HEK293 (cell line): Measurements from ENCODE around the gene CLSTN1.

Experiments used
- HIC1 ChIP-seq: fragments of 450-650 bp; formaldehyde crosslinking; IDR thresholded peaks from 2 replicates; pipeline ENCODE4 v1.5.1; 2016; ENCODE audit warnings: missing biosample characterization, missing genetic modification characterization
- HOXD13 ChIP-seq: sonication (generic); formaldehyde crosslinking; IDR thresholded peaks from 2 replicates; pipeline ENCODE4 v1.8.0; 2022; ENCODE audit warnings: missing genetic modification reagents, borderline replicate concordance
- KLF7 ChIP-seq: fragments of 450-650 bp; formaldehyde crosslinking; IDR thresholded peaks from 2 replicates; pipeline ENCODE4 v1.5.1; 2016; ENCODE audit warnings: missing biosample characterization, missing genetic modification characterization, borderline replicate concordance
- MEIS1 ChIP-seq: sonication (generic); formaldehyde crosslinking; IDR thresholded peaks from 2 replicates; pipeline ENCODE4 v1.8.1; 2022; ENCODE audit warnings: missing genetic modification reagents, mild to moderate bottlenecking, borderline replicate concordance
- SCRT1 ChIP-seq: fragments of 450-650 bp; formaldehyde crosslinking; IDR thresholded peaks from 2 replicates; pipeline ENCODE4 v1.5.1; 2016; ENCODE audit warnings: missing biosample characterization, missing genetic modification characterization, borderline replicate concordance
- SETDB1 ChIP-seq: IDR thresholded peaks from one replicate; pipeline ENCODE4 v1.6.1; 2017; ENCODE audit warnings: mild to moderate bottlenecking, low read length, moderate library complexity, mixed read lengths; ENCODE audit not compliant: insufficient read length
- YY2 ChIP-seq: fragments of 450-650 bp; formaldehyde crosslinking; IDR thresholded peaks from 2 replicates; pipeline ENCODE4 v1.5.1; 2016; ENCODE audit warnings: missing biosample characterization, missing genetic modification characterization
- ZBTB48 ChIP-seq: fragments of 450-650 bp; formaldehyde crosslinking; IDR thresholded peaks from 2 replicates; pipeline ENCODE4 v1.5.1; 2016; ENCODE audit warnings: missing biosample characterization, missing genetic modification characterization
- ZNF121 ChIP-seq: fragments of 450-650 bp; formaldehyde crosslinking; IDR thresholded peaks from 2 replicates; pipeline ENCODE4 v1.5.1; 2016; ENCODE audit warnings: missing biosample characterization, missing genetic modification characterization
- ZNF138 ChIP-seq: fragments of 450-650 bp; formaldehyde crosslinking; IDR thresholded peaks from 2 replicates; pipeline ENCODE4 v1.5.1; 2016; ENCODE audit warnings: missing biosample characterization, missing genetic modification characterization, borderline replicate concordance
- ZNF157 ChIP-seq: fragments of 450-650 bp; formaldehyde crosslinking; IDR thresholded peaks from 2 replicates; pipeline ENCODE4 v1.5.1; 2016; ENCODE audit warnings: missing biosample characterization, missing genetic modification characterization
- ZNF174 ChIP-seq: fragments of 450-650 bp; formaldehyde crosslinking; IDR thresholded peaks from 2 replicates; pipeline ENCODE4 v1.5.0; 2017; ENCODE audit warnings: missing biosample characterization, mild to moderate bottlenecking, missing genetic modification characterization
- ZNF211 ChIP-seq: fragments of 450-650 bp; formaldehyde crosslinking; IDR thresholded peaks from 2 replicates; pipeline ENCODE4 v1.5.1; 2016; ENCODE audit warnings: low read depth, missing biosample characterization, missing genetic modification characterization
- ZNF214 ChIP-seq: fragments of 450-650 bp; formaldehyde crosslinking; IDR thresholded peaks from 2 replicates; pipeline ENCODE4 v1.5.1; 2017; ENCODE audit warnings: missing biosample characterization, mild to moderate bottlenecking, missing genetic modification characterization, borderline replicate concordance
- ZNF24 ChIP-seq: fragments of 450-650 bp; formaldehyde crosslinking; IDR thresholded peaks from 2 replicates; pipeline ENCODE4 v1.5.1; 2016; ENCODE audit warnings: missing biosample characterization, missing genetic modification characterization
- ZNF266 ChIP-seq: fragments of 450-650 bp; formaldehyde crosslinking; IDR thresholded peaks from 2 replicates; pipeline ENCODE4 v1.5.1; 2016; ENCODE audit warnings: missing biosample characterization, missing genetic modification characterization, low read depth
- ZNF280C ChIP-seq: fragments of 450-650 bp; formaldehyde crosslinking; IDR thresholded peaks from 2 replicates; pipeline ENCODE4 v1.5.1; 2016; ENCODE audit warnings: missing biosample characterization, missing genetic modification characterization
- ZNF350 ChIP-seq: fragments of 450-650 bp; formaldehyde crosslinking; IDR thresholded peaks from 2 replicates; pipeline ENCODE4 v1.5.0; 2017; ENCODE audit warnings: missing biosample characterization, mild to moderate bottlenecking, missing genetic modification characterization
- ZNF354C ChIP-seq: fragments of 450-650 bp; formaldehyde crosslinking; IDR thresholded peaks from 2 replicates; pipeline ENCODE4 v1.5.1; 2016; ENCODE audit warnings: missing biosample characterization, missing genetic modification characterization, low read depth, borderline replicate concordance
- ZNF571 ChIP-seq: fragments of 450-650 bp; formaldehyde crosslinking; IDR thresholded peaks from 2 replicates; pipeline ENCODE4 v1.5.0; 2017; ENCODE audit warnings: missing biosample characterization, missing genetic modification characterization
- ZNF610 ChIP-seq: fragments of 450-650 bp; formaldehyde crosslinking; IDR thresholded peaks from 2 replicates; pipeline ENCODE4 v1.5.1; 2016; ENCODE audit warnings: missing biosample characterization, missing genetic modification characterization, borderline replicate concordance
- ZNF623 ChIP-seq: fragments of 450-650 bp; formaldehyde crosslinking; IDR thresholded peaks from 2 replicates; pipeline ENCODE4 v1.5.1; 2016; ENCODE audit warnings: missing biosample characterization, missing genetic modification characterization
- ZNF629 ChIP-seq: fragments of 450-650 bp; formaldehyde crosslinking; IDR thresholded peaks from 2 replicates; pipeline ENCODE4 v1.5.1; 2017; ENCODE audit warnings: missing biosample characterization, missing genetic modification characterization
- ZNF670 ChIP-seq: fragments of 450-650 bp; formaldehyde crosslinking; IDR thresholded peaks from 2 replicates; pipeline ENCODE4 v1.5.1; 2016; ENCODE audit warnings: missing biosample characterization, missing genetic modification characterization, low read depth
- ZNF701 ChIP-seq: fragments of 450-650 bp; formaldehyde crosslinking; IDR thresholded peaks from 2 replicates; pipeline ENCODE4 v1.5.1; 2016; ENCODE audit warnings: missing biosample characterization, missing genetic modification characterization
- ZNF704 ChIP-seq: fragments of 450-650 bp; formaldehyde crosslinking; IDR thresholded peaks from 2 replicates; pipeline ENCODE4 v1.5.1; 2016; ENCODE audit warnings: missing biosample characterization, missing genetic modification characterization
- ZNF830 ChIP-seq: fragments of 450-650 bp; IDR thresholded peaks from 2 replicates; pipeline ENCODE4 v1.5.0; 2018; ENCODE audit warnings: missing biosample characterization, missing genetic modification characterization, low read depth, mild to moderate bottlenecking, moderate library complexity
- ZSCAN16 ChIP-seq: fragments of 450-650 bp; formaldehyde crosslinking; IDR thresholded peaks from 2 replicates; pipeline ENCODE4 v1.5.1; 2016; ENCODE audit warnings: missing biosample characterization, missing genetic modification characterization
- TF ChIP-seq, protein P1 (sequence below): fragments of 450-650 bp; formaldehyde crosslinking; IDR thresholded peaks from 2 replicates; pipeline ENCODE4 v1.5.1; 2016; ENCODE audit warnings: missing biosample characterization, missing genetic modification characterization
- TF ChIP-seq, protein P2 (sequence below): fragments of 450-650 bp; formaldehyde crosslinking; IDR thresholded peaks from 2 replicates; pipeline ENCODE4 v1.5.1; 2016; ENCODE audit warnings: missing biosample characterization, missing genetic modification characterization

CLSTN1 gene

GRCh38 chr1:9823943-9824701, at the start of gene CLSTN1 (continued):
- no peak for TF ChIP-seq HOXD13 (CRISPR knock-in tag)
- no peak for TF ChIP-seq ZNF571 (tag by site-specific recombination)
- TF ChIP-seq ZBTB48 (tag by site-specific recombination): peak; percentile 81
- no peak for TF ChIP-seq ZSCAN16
- peak; percentile 16; the same call in 1 of the 2 replicates for TF ChIP-seq ZNF623
- TF ChIP-seq MEIS1: no peak
- peak; percentile 82; the same call in 1 of the 2 replicates for TF ChIP-seq ZNF610 (tag by site-specific recombination)
- TF ChIP-seq SETDB1: no peak
- no peak for TF ChIP-seq ZNF701 (tag by site-specific recombination)
- TF ChIP-seq ZNF121 (tag by site-specific recombination): no peak
- no peak for TF ChIP-seq ZNF670 (tag by site-specific recombination)
- TF ChIP-seq ZNF138 (tag by site-specific recombination): no peak
- TF ChIP-seq HIC1 (tag by site-specific recombination): no peak
- no peak for TF ChIP-seq ZNF830 (tag by site-specific recombination)
- TF ChIP-seq ZNF24 (tag by site-specific recombination): 0 out of 2 replicates have a peak, but pooled peaks have one; percentile 38
- TF ChIP-seq SCRT1: no peak
- TF ChIP-seq, protein P1, sequence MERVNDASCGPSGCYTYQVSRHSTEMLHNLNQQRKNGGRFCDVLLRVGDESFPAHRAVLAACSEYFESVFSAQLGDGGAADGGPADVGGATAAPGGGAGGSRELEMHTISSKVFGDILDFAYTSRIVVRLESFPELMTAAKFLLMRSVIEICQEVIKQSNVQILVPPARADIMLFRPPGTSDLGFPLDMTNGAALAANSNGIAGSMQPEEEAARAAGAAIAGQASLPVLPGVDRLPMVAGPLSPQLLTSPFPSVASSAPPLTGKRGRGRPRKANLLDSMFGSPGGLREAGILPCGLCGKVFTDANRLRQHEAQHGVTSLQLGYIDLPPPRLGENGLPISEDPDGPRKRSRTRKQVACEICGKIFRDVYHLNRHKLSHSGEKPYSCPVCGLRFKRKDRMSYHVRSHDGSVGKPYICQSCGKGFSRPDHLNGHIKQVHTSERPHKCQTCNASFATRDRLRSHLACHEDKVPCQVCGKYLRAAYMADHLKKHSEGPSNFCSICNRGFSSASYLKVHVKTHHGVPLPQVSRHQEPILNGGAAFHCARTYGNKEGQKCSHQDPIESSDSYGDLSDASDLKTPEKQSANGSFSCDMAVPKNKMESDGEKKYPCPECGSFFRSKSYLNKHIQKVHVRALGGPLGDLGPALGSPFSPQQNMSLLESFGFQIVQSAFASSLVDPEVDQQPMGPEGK (tag by site-specific recombination): peak; percentile 88
- TF ChIP-seq ZNF174 (tag by site-specific recombination): no peak
- no peak for TF ChIP-seq ZNF157 (tag by site-specific recombination)
- no peak for TF ChIP-seq ZNF354C
- 0 out of 2 replicates have a peak, but pooled peaks have one; percentile 49 for TF ChIP-seq KLF7 (tag by site-specific recombination)
- no peak for TF ChIP-seq ZNF266 (tag by site-specific recombination)
- TF ChIP-seq ZNF629 (tag by site-specific recombination): peak; percentile 50
- no peak for TF ChIP-seq ZNF211 (tag by site-specific recombination)
- no peak for TF ChIP-seq ZNF350
- no peak for TF ChIP-seq ZNF280C (tag by site-specific recombination)
- no peak for TF ChIP-seq ZNF704 (tag by site-specific recombination)
- TF ChIP-seq, protein P2, sequence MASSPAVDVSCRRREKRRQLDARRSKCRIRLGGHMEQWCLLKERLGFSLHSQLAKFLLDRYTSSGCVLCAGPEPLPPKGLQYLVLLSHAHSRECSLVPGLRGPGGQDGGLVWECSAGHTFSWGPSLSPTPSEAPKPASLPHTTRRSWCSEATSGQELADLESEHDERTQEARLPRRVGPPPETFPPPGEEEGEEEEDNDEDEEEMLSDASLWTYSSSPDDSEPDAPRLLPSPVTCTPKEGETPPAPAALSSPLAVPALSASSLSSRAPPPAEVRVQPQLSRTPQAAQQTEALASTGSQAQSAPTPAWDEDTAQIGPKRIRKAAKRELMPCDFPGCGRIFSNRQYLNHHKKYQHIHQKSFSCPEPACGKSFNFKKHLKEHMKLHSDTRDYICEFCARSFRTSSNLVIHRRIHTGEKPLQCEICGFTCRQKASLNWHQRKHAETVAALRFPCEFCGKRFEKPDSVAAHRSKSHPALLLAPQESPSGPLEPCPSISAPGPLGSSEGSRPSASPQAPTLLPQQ: peak; percentile 53; the same call in 1 of the 2 replicates
- no peak for TF ChIP-seq ZNF214 (tag by site-specific recombination)
- TF ChIP-seq YY2: no peak
